Upper lobe of left lung (tissue), 6 donors: ENCODE results near the gene SLC12A7. TPM values are rescaled to one million over a fixed set of nuclear protein-coding genes. Genes with fewer than 3 reads are reported as not detected.

Experiments
- ATAC-seq, 2 donors: fragments of 200-7000 bp; cut with Tn5 transposase; one replicate each; pipeline ENCODE4 v1.9.1; 2022; ENCODE audit warnings: mild to moderate bottlenecking in 2 of 2, moderate library complexity in 2 of 2; ENCODE audit not compliant: low FRiP score in 2 of 2
- DNase-seq, 2 donors: peaks; one replicate each; pipeline ENCODE4 v3.0.0-alpha.2; 2019 to 2020
- H3K27ac ChIP-seq, 4 donors: fragments of 200-600 bp; sonication (generic); one replicate each; pipeline ENCODE4 v1.5.1; 2016 to 2019
- H3K27me3 ChIP-seq, 4 donors: fragments of 200-600 bp; sonication (generic); one replicate each; pipeline ENCODE4 v1.5.1; 2017 to 2019
- H3K36me3 ChIP-seq, 4 donors: fragments of 200-600 bp; sonication (generic); one replicate each; pipeline ENCODE4 v1.5.1; 2016 to 2019
- H3K4me1 ChIP-seq, 4 donors: fragments of 200-600 bp; sonication (generic); one replicate each; pipeline ENCODE4 v1.5.1; 2018 to 2019
- H3K4me3 ChIP-seq, 4 donors: fragments of 200-600 bp; sonication (generic); one replicate each; pipeline ENCODE4 v1.5.1; 2017 to 2019; ENCODE audit warnings: mild to moderate bottlenecking in 2 of 4, moderate library complexity in 1 of 4
- H3K9me3 ChIP-seq, 4 donors: fragments of 200-600 bp; sonication (generic); one replicate each; pipeline ENCODE4 v1.5.1; 2018 to 2019
- CTCF ChIP-seq, 6 experiments: fragments of 450-650 bp in 4 of 6; fragments of 200-600 bp in 2 of 6; sonication (generic) in 2 of 6; IDR thresholded peaks; one replicate each; pipeline ENCODE4 v1.5.1; 2016 to 2019; ENCODE audit warnings: antibody characterized with exemption in 6 of 6
- EP300 ChIP-seq, 4 donors: sonication (generic); formaldehyde crosslinking; IDR thresholded peaks; one replicate each; pipeline ENCODE4 v1.5.1; 2017; ENCODE audit warnings: antibody characterized with exemption in 4 of 4, control low read depth in 2 of 4
- POLR2A ChIP-seq, 4 donors: fragments of 450-650 bp; IDR thresholded peaks; one replicate each; pipeline ENCODE4 v1.5.1; 2016 to 2017; ENCODE audit warnings: antibody characterized with exemption in 4 of 4, mild to moderate bottlenecking in 2 of 4
- POLR2AphosphoS5 ChIP-seq, 2 donors: sonication (generic); formaldehyde crosslinking; IDR thresholded peaks; one replicate each; pipeline ENCODE4 v1.5.1; 2017; ENCODE audit warnings: antibody characterized with exemption in 2 of 2
- WGBS, 2 donors: methylation state at CpG; one replicate each; pipeline ENCODE4 v1.1.5; 2017 to 2018; 5-methylcytosine and 5-hydroxymethylcytosine counted together
- total RNA-seq, 6 donors: library from RNA; depleted of rRNA in 4 of 6; stranded (reverse); fragments of >200 nt in 4 of 6; gene quantifications; one replicate each; pipeline versions ENCODE4 v1.1.0 to v1.2.1, GENCODE V29; 2016 to 2021
- donor health status: DM: no; HTN: no; CAD: no; lungs with moderate emphysema.
- donor health status: DM: no; HTN: yes; CAD: no; lungs with severe emphysema.

Gene SLC12A7
- total RNA-seq, 6 donors from 2014 or later: 31.3 to 138 (median 48.5) TPM

DNA sequence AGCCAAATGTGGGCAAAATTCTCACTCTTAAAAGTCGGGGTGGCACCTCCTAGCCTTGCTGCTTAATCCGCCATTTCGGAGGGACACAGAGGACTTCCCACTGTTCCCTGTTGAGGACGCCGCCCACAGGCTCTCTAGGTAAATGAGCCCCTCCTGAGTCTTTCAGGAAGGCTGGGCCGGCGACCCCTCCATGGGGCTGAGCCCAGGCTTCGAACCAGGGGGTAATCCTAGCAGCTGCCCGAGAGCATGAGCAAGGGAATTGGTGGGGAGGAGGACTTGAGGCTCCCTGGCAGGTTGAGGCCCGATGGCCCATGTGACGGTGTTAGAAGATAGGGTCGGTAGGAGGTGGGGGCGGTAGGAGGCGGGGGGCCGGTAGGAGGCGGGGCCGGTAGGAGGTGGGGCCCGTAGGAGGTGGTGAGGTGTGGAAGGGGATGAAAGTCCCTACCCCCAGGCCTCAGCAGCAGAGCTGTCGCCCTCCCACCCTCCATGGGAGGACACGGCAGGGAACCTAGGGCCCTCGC lies 17.1 kb downstream of the SLC12A7 start:
- DNase-seq (peak in 1 of 2 donors; percentile 31), ATAC-seq (no peak)
- no peak for TF ChIP-seq EP300 (IDR thresholded peaks at IDR 0.05)
- no peak for TF ChIP-seq POLR2A (IDR thresholded peaks at IDR 0.05)
- no peak for TF ChIP-seq CTCF (IDR thresholded peaks at IDR 0.05)
- no peaks in the 10 kb centered on the region for H3K9me3 ChIP-seq
- H3K36me3 ChIP-seq: peaks cover 4 to 51% (median 29%) of the 10 kb centered on the region in 4 donors
- H3K4me1 ChIP-seq: peaks cover 0 to 13% (median 8%) of the 10 kb centered on the region in 4 donors
- no peak overlapping the region for H3K4me3 ChIP-seq
- no peaks in the 10 kb centered on the region for H3K27me3 ChIP-seq
- WGBS, 2 donors: 87 to 93% methylated on average over 16 to 21 of the region's 21 CpGs
- H3K27ac ChIP-seq: no peak overlapping the region

DNA sequence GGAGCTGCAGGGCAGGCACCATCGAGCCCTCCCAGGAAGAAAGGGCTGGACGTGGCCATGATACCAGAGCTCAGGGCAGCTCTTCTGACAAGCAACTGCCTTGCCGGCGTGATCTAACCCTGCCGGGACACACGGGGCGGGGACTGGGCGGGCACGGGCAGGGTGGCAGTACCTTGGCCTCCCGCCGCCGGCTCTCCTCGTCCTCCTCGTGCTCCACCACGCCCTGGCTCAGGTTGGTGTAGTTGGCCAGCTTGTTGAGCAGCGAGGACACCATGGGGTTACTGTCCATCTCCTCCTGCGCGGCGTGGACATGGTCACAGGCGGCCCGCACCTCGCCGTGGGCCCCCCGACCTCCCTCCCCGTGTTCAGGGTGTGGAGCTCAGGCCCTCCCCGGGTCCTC lies 18.5 kb downstream of the SLC12A7 start:
- no peaks in the 10 kb centered on the region for H3K27me3 ChIP-seq
- no peaks in the 10 kb centered on the region for H3K9me3 ChIP-seq
- peaks cover 0 to 13% (median 8%) of the 10 kb centered on the region in 4 donors for H3K4me1 ChIP-seq
- DNase-seq (no peak), ATAC-seq (no peak)
- TF ChIP-seq EP300 (IDR thresholded peaks at IDR 0.05) (no peak), POLR2AphosphoS5 (IDR thresholded peaks at IDR 0.05) (no peak), CTCF (IDR thresholded peaks at IDR 0.05) (no peak), POLR2A (IDR thresholded peaks at IDR 0.05) (no peak)
- 93 to 96% methylated on average over 11 to 23 of the region's 26 CpGs for WGBS, 2 donors
- no peak overlapping the region for H3K27ac ChIP-seq
- peaks cover 4 to 61% (median 31%) of the 10 kb centered on the region in 4 donors for H3K36me3 ChIP-seq
- H3K4me3 ChIP-seq: no peak overlapping the region

GRCh38 chr5:1092122-1092521 lies 19.7 kb downstream of the SLC12A7 start:
- TF ChIP-seq CTCF (IDR thresholded peaks at IDR 0.05) (no peak), POLR2AphosphoS5 (IDR thresholded peaks at IDR 0.05) (no peak), POLR2A (IDR thresholded peaks at IDR 0.05) (no peak), EP300 (IDR thresholded peaks at IDR 0.05) (no peak)
- 70 to 75% methylated on average over 13 to 14 of the region's 14 CpGs for WGBS, 2 donors
- Histone ChIP-seq H3K9me3 (no peaks in the 10 kb centered on the region), H3K27me3 (no peaks in the 10 kb centered on the region), H3K36me3 (peaks cover 7 to 71% (median 40%) of the 10 kb centered on the region in 4 donors), H3K27ac (peak overlapping the region in 1 of 4 donors; percentile 18), H3K4me3 (no peak overlapping the region), H3K4me1 (peaks cover 0 to 13% (median 8%) of the 10 kb centered on the region in 4 donors)
- no peak for ATAC-seq
- peak in 1 of 2 donors; percentile 77 for DNase-seq

- Histone ChIP-seq H3K4me1 (peaks cover 0 to 13% (median 8%) of the 10 kb centered on the region in 4 donors), H3K36me3 (peaks cover 7 to 76% (median 45%) of the 10 kb centered on the region in 4 donors), H3K4me3 (no peak overlapping the region), H3K27ac (peak overlapping the region in 1 of 4 donors; percentile 18), H3K9me3 (no peaks in the 10 kb centered on the region), H3K27me3 (no peaks in the 10 kb centered on the region)
- TF ChIP-seq CTCF (IDR thresholded peaks at IDR 0.05) (no peak), POLR2A (IDR thresholded peaks at IDR 0.05) (no peak), POLR2AphosphoS5 (IDR thresholded peaks at IDR 0.05) (no peak), EP300 (IDR thresholded peaks at IDR 0.05) (no peak)
- 96% methylated on average over 23 of the region's 23 CpGs; no CpG with 5 or more reads in 1 of the 2 donors for WGBS, 2 donors
- ATAC-seq: no peak
- DNase-seq: peak in 1 of 2 donors; percentile 68
Observed at GRCh38 chr5:1091632-1092031, 20.2 kb downstream of the SLC12A7 start.

- DNase-seq (peak in 1 of 2 donors; percentile 63), ATAC-seq (no peak)
- Histone ChIP-seq H3K36me3 (peaks cover 7 to 82% (median 51%) of the 10 kb centered on the region in 4 donors), H3K9me3 (no peaks in the 10 kb centered on the region), H3K4me1 (peaks cover 0 to 13% (median 8%) of the 10 kb centered on the region in 4 donors), H3K27me3 (no peaks in the 10 kb centered on the region), H3K27ac (no peak overlapping the region), H3K4me3 (no peak overlapping the region)
- 83 to 85% methylated on average over 9 to 16 of the region's 16 CpGs for WGBS, 2 donors
- TF ChIP-seq POLR2AphosphoS5 (IDR thresholded peaks at IDR 0.05) (no peak), EP300 (IDR thresholded peaks at IDR 0.05) (no peak), CTCF (IDR thresholded peaks at IDR 0.05) (no peak), POLR2A (IDR thresholded peaks at IDR 0.05) (no peak)
Observed at GRCh38 chr5:1090538-1090937, 21.3 kb downstream of the SLC12A7 start.
